Colon (tissue), 2 donors: Measurements from ENCODE around the gene HNF4A.

ENCODE experiments used
- FAIRE-seq: peaks from 2 replicates; lab custom pipeline; 2012; peaks lifted over from hg19 to GRCh38; lab: Jason Lieb, UNC
- donor health status: control.
- donor health status: control.

Gene HNF4A

DNA sequence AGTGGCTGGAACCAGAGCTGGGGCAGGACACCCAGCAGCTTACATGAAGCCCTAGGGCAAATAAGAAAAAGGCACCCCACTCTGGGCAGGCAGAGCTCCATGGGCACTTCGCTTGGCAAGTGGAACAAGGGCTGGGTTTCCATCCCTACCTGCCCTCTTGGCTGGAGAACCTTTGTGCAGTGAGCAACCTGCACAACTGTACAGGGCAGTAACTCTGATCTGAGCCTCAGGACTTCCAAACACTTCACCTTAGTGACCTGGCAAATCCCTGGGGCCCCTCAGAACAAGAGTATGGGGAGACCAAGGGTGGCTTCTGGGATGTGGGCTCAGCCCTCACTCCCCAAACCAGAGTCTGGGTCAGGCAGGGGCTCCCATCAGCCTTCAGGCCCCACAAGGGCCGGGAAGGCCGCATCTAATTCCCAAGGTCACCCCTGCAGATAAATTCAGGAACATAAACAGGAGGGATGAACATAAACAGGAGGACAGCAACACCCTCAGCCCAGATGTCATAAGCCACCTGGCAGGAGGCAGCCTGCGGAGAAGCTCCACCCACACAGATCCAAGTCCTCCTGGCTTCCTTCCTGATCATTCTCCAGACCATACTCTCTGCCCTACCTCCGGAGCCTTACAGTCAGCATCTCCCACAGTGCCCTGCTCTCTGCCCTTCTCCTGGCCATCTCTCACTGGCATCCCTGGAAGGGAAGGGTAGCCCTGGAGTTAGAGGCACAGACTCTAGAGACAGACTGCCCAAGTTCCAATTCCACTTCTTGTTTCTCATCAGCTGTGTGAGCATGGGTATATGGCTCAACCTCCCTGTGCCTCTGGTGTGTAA, 37.5 kb downstream of the HNF4A start:
- FAIRE-seq: no peak

DNA sequence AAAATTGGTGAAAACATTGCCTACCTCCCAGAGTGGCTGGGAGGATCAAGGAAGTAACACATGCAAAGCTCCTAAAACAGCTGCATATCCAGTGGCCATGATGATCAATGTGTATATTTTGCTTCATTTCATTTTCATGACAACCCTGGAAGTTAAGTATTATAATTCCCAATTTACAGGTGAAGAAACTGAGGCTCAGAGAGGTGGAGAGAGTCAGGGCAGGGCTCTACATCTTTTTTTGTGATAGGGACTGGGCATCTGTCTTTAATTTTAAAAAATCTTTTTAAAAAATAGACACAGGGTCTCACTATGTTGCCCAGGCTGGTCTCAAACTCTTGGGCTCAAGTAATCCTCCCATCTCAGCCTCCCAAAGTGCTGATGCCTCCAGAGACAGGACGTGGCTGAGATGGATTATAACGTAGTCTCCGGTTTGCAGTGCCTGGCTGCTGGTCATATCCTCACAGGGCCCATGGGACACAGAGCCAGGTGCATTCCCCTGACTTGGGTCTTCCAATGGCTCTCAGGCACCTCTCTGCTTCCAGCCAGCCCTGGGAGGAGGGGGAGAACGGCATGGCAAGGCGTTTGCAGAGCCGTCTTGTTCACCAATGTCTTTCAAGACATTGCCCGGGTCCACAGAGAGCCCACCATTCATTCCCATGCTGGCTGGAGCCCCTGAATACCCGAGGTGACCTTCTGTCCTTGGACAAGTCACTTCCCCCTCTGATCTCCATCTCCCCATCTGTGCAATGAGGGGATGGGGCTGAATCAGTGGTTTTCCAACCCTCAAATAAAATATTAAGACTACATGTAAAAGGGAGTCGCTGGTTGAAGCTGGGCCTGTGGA, 38.3 kb downstream of the HNF4A start:
- FAIRE-seq: no peak

DNA sequence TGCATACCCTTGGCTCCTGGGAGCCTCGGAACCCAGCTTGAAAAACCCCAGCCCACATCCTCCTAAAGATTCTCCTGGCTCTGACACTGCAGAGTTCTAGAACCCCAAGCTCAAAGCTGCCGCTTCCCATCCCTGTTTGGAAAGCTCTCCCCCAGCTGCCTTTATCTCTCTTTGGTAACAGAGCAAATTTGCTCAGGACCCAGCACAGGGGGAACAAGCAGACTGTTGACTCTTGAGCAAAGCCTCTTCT, 38.9 kb downstream of the HNF4A start:
- no peak for FAIRE-seq

DNA sequence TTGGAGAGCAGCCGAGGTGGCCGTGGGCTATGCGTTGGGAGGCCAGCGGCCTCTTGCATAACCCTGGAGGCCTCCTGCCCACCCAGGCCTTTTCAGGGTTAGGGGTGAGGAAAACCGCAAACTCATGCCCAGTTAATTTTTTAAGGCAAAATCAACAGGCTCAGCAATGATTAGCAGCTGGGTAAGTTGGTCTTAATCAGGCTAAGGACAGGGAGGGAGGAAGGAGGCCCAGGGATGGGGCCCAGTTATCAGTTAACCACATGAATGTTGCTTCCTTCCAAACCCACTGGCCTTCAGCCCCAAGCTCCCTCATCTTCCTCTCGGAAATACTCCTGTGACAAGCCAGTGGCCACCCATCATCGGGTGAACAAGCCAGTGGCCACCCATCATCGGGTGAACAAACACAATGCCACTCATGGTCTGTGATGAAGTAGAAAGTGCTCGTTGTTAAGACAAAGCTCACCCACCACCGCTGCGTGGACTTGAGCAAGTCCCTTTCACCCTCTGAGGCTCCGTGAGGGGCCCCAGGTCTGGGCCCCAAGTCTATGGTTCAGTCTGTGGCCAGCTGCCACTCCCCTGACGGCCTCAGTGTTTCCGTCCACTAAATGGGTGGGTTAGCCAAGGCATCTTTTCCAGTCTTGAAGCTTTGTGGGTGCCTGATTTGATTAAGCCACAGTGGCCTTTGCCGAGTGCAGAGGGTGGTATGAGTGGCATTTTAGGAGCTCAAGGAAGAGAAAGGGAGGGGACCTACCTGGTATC, 39.4 kb downstream of the HNF4A start:
- FAIRE-seq: no peak

DNA sequence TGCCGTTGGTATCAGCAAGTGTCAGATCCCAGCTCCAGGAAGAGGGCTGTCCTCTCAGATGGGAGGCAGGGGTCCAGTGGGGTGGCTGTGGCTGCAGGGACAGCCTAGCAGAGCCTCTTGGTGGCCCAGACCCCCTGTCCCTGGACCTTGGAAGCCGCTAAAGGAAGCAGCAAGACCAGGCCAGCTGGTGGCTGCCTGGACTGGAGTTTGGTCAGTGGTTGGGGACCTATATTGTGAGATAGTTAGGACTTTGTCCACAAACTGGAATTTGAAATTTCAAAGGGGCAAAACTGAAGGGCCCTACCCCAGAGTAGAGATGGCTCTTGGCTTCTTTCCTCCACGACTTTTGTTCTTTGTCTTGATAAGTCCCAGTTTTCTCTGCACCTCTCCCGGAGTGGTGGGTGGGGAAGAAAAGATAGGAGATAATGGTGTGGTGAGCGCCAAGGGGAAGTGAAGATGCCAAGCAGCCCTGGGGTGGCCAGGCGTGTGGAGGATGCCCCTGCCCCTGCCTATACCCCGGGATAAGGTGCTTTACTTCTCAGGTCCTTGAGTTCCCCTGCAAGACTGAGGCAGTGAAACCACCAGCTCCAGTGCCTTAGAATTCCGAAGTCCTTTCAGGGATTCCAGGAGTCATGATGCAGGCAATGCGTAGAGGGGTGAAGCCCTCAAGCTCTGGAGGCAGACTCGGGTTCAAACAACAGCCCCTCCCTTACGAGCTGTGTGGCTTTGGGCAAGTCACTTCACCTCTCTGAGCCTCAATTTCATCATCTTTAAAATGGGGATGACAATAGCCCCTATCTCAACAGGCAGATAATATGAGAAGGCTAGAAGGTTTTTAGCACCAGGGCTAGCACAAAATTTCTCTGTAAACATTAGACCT, 40.2 kb downstream of the HNF4A start:
- no peak for FAIRE-seq

DNA sequence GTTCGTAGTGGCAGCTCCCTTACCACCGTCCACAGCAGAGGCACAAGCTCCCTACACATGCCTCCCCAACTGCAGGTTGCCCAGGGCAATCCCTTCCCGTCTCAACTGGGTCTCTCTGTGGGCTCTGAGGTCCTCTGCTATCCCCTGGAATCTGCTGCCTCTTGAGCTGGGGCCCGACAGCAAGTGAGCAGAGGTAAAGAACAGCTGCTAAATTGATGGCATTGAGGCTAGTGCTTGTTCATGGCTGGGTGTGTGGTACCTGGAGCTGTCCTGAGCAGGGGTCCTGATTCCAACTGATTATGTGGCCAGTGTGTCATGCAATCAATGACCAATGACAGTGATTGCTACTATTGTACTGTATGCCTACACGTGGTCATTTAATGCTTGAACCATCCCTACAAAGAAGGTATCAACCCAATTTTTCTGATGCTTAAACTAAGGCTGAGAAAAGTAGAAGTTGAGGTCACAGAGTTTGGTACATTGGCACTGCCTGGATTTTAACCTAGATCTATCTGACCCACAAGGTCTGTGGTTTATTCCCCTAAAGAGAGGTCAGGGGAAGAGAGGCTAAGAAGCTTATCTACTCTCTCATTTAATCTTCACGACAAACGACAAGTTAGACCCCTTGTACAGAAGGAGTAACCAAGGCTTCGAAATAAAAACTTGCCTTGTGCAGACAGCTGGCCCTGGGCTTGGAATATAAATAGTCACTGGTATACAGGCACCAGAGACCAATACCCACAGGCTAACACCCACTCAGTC, 41.1 kb downstream of the HNF4A start:
- no peak for FAIRE-seq

DNA sequence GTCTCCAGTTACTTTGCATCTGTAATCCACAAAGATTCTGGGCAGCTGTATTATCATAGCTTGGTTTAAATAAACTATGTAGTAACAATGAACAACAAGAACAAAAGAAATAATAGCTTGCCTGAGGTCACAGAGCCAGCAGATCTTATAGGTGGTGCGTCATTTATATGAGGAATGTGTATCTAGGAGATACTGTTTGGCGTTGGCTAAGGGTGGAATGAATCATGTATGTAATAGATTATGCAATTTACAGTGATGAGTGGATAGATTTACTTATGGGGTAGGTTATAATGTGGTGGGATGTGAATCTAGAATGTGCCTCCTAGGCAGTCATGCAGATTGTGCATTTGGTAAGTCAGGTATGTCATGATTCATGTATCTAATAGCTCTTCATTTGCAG, 42.8 kb downstream of the HNF4A start:
- FAIRE-seq: no peak

DNA sequence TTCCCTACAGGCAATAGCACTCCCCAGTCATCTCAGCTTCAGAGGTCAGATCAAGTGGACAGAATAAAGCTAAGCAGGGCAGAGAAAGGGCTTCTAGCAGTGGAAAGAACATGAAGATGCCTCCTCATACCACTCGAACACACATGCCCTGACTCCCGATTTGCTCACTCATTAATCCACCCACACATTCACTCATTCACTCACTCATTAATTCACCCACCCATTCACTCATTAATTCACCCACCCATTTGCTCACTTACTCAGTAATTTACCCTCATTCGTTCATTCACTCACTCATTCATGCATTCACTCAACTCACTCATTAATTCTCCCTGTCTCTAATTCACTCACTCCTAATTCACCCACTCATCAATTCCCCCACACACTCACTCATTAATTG, 43.9 kb downstream of the HNF4A start:
- FAIRE-seq: no peak

DNA sequence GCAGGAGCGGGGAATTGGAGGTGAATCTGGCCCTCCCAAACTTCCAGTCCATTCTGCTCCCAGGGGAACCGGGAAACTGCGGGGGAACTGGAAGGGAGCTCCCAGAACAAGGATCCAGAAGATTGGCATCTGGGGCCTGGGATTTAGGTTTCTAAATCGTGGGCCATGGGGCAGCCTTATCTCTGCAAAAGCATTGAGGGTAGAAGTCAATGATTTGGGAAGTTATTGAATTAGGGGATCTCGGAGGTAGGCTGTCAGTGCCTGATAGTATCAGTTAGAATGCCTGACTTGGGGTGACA, 45.1 kb downstream of the HNF4A start:
- no peak for FAIRE-seq

DNA sequence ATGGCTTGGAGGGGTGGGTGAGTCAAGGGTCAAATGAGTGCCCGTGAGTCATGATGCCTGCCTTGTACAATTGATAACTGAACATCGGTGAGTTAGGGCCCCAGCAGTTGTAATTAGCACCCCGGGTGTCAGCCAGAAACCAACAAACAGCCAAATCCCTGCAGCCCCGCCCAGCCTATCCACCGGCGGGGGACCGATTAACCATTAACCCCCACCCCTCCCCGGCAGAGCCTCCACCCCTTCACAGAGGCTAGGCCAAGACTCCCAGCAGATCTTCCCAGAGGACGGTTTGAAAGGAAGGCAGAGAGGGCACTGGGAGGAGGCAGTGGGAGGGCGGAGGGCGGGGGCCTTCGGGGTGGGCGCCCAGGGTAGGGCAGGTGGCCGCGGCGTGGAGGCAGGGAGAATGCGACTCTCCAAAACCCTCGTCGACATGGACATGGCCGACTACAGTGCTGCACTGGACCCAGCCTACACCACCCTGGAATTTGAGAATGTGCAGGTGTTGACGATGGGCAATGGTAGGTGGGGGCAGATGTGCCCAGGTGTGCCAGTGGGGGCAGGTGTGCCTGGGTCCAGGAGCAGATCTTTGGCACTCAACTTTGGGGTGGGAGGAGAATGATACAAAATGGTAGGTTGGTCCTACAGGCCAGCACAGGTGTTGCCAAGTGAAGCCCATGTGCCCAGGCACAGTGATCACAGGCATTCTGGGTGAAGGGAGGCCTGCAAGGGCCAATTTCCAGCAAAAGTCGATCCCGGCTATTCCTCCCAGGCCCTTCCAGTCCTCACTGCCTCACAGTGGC, 45.7 kb downstream of the HNF4A start:
- FAIRE-seq: no peak

DNA sequence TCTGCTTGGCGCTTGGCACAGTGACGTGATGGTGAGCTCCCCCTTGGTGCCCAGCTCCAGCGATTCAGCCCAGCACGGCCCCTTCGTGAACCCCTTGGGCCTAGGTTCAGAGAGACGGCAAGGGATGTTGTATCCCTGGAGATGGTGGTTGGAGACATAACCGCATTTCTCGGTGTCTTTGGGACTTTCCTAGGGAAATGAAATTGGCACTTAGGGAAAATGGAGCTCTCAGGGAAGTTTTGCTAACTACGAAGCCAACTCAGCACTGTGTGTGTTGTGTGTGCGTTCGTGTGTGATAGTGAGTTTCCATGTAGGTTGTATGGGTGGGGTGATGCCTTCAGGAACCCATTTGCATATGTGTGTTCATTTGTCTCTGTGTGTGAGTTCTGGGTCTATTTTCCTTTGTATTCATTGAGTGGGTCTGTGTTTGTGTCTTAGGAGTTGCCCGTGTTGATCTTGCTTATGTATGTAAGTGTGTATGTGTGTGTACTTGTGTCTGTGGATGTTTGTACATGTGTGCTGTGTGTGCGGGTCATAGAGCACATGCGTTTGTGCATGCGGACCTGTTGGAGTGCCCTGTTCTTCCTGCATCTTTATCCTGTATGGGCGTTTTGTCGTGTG, 46.4 kb downstream of the HNF4A start:
- no peak for FAIRE-seq

DNA sequence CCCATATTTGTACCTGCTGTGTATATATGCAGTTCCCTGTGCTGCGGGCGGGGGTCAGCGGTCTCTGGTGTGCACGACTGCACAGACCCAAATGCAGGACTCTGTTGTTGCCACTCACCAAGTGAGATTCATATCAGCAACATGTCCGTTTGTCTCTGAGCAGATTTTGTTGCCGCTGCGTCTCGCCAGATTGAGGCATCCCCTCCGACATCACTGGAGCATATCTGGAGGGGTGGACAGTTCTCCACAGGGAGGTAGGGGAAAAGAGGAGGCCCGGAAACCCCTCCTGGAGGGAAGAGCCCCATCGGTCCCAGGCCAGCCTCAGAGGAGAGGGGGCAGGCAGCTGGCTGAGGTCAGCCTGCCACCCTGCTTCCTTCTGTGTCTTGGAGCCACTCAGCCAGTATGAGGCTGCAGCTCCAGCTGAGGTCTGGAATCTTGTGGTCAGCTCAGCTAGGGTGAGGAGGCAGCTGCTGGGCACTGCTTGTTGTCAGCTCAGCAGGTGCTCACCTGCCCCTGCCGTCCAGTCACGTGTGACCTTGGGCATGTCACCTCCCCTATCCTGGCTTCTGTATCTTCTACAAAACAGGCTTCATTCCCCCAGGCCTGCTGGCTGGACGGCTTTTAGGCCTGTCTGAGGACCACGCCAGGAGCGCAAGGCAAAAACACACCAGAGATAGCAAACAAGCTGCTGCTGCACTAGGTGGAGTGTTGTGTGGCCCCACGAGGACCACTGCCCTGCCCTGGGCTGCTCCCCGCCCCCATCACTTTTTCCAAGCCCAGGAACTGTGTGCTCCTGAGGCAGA, 47.1 kb downstream of the HNF4A start:
- FAIRE-seq: no peak

DNA sequence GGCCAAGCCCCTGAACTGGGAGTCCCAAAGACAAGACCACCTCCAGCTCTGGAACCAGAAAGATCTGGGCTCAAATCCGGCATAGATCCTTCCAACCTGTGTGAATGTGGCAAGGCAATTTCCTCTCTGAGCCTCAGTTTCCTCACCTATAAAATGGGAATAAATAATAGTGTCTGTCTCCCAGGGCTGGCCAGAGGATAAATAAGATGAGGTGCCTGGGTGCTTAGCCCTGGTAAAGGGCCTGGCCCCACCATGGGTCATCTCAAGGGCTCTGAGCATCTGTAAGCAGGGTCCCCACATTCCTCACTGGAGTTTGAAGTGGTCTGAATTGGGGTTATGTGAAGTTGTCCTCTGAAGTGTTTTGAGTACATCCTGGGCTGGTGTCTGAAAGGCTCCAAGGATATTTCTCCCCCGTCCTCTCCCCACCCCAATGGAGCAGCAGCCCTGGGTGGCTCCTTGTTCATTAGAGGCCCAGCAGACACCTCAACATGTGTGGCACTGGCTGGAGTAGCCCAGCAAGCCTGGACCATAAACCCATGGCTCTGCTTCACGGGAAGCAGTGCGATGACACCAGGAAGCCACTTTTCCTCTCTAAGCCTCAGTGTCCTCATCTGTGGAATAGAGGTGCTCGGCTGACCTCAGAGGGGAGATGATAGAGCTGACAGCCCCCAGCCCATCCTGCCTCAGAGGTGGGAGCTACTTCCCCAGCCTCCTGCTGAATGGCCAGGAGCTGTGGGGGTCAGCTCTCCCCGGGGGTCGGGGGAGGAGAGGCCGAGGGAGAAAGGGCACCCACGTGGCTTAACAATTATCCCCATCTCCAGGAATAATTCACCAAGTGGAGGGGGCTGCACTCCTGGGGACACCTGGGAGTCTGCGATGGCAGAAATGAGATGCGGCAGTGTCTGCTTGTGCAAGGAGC, 48.0 kb downstream of the HNF4A start:
- no peak for FAIRE-seq

DNA sequence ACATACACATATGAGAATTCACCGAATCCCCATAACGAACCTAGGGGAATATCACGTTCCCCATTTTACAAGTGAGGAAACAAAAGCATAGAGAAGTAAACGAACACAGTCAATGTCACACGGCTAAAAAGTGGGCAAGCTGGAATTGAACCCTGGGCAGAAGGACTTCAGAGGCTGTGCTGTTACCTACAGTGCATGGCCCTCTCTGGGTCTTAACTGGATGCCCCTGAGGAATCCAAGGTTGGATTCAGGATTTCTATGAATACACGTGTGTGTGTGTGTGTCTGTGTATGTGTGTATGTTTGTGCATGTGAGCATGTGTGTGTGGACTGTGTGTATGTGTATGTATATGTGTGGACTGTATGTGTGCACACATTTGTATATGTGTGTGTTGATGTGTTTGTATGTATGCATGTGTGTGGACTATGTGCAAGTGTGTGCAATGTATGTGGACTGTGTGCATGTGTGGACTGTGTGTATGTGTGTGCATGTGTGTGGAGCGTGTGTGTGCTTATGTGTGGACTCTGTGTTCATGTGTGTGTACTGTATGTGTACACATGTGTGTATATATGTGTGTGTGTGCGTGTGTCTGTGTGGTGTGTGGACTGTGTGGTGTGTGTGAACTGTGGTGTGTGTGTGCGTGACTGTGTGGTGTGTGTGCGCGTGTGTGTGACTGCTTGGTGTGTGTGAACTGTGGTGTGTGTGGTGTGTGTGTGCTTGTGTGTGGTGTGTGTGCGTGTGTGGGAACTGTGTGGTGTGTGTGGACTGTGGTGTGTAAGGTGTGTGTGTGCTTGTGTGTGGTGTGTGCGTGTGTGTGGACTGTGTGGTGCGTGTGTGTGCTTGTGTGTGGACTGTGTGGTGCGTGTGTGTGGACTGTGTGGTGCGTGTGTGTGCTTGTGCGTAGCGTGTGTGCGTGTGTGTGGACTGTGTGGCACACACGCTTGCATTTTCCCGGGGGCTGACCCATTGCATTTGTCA, 49.0 kb downstream of the HNF4A start:
- no peak for FAIRE-seq

DNA sequence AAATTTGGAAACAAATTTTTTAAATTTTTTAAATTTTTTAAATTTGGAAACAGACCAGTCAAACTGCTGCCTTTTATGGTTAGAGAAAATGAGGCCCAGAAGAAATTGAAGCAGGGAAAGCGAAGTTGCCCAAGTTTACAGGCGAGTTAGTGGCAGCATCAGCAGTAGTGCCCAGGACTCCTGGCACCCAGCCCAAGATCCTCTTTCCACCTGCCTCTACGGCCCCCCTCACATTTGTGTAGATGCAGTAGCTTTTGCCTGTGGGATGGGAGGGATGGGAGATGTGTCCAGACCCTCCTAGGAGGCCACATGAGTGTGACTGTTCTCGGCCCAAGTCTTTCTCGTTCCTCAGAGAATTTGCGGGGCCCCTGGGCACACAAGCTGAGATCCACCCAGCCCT, 49.8 kb downstream of the HNF4A start:
- FAIRE-seq: no peak

DNA sequence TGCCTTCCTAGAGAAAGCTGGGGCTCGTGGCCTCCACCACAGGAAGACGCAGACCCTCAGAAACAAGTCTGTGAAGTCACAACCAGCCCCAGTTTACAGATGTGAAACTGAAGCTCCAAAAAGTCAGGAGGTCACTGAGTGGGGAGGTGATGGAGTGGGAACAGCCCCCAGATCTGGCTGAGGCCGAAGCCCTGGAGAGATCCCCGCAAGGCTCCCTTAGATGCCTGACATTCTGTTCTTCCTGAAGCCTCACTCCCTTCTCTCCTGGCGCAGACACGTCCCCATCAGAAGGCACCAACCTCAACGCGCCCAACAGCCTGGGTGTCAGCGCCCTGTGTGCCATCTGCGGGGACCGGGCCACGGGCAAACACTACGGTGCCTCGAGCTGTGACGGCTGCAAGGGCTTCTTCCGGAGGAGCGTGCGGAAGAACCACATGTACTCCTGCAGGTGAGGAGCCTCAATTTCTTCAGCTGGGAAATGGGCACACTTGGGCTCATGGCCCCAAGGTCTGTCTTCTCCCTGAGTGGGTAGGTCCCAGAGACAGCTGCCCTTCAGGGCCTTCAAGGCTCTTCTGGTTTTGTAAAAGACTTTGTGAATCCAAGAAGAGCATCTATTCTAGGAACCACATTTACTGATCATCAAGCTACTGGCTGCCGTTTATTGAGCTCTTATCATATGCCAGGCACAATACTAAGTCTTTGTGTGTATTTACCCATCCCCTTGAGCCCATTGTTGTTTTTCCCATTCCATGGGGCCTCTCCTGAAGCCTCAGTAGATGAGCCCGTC, 50.5 kb downstream of the HNF4A start:
- no peak for FAIRE-seq
